Fibroblast of lung (primary cell): ENCODE data around the gene UBR3.

Experiments
- CTCF ChIP-seq, 2 donors: IDR thresholded peaks in 1 of 2; conservative IDR thresholded peaks in 1 of 2; 1 replicate in 1 of 2; 2 replicates in 1 of 2; pipeline ENCODE4 v1.5.1; 2011 to 2012; ENCODE audit warnings: low read length in 2 of 2, control low read depth in 1 of 2, inconsistent platforms in 1 of 2, low read depth in 1 of 2, mild to moderate bottlenecking in 1 of 2
- EZH2 ChIP-seq: IDR thresholded peaks from 2 replicates; pipeline ENCODE4 v1.5.1; 2012; ENCODE audit warnings: low read length, control low read depth, mild to moderate bottlenecking; ENCODE audit errors: missing control alignments

GRCh38 chr2:169868951-169869350 lies 41.7 kb downstream of the UBR3 start:
- TF ChIP-seq CTCF (conservative IDR thresholded peaks at IDR 0.05 in 1 of 2, IDR thresholded peaks at IDR 0.05 in 1 of 2; ENCODE audit: low read depth in 1 of 2, low read length in 2 of 2) (no peak), EZH2 (no peak)
